ENCODE measurements around the gene PRIMA1.

Gene PRIMA1

DNA sequence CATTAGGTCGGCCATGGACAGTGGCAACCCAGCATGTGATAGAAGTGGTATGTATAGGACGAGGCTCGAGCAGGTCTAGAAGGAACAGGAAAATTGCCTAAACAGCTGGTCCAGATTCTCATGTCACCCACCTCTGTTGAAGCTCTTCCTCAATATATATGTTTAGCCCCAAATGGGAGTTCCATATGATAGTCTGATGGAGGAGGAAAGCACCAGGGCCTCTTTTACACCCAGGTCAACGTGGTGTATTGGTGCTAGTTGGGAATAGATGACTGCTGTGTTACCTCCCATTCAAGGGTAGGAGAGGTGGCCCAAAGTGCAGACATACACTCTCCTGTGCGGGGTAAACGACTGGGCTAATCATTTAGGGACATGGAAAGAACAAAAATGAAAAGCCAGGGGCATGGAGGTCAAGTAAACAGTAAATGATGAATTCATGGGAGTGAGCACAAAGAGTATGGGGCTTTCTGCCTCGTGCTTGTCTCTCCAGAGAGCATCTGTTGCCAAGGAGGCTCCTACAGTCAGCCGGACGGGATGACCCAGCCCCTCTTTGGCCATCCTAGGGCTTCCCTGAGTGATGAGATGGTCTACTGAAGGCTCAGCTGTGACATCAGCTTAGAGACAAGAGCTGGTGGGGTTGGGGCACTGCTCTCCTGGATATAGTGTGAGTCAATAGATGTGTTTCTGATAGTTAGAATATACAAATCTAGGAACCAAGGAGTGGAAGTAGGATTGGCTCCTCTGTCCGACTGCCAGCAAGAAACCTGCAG lies 5.5 kb upstream of the PRIMA1 start:
- no peaks in the 10 kb centered on the region for H3K36me3 ChIP-seq (ENCODE audit: control insufficient read depth, insufficient read depth, low read length, severe bottlenecking)
- H3K9ac ChIP-seq (ENCODE audit: low read length), result no peak overlapping the region
- no peaks in the 10 kb centered on the region for H3K4me1 ChIP-seq (ENCODE audit: control insufficient read depth, insufficient read depth, low read length)
- H3K4me3 ChIP-seq (ENCODE audit: low read length), result no peak overlapping the region
- H3K27me3 ChIP-seq (replicated peaks; ENCODE audit: control insufficient read depth, insufficient read depth, low read length), result peaks cover 46% of the 10 kb centered on the region
- no peak for DNase-seq (ENCODE audit: low read depth)
- no peaks in the 10 kb centered on the region for H3K9me3 ChIP-seq (ENCODE audit: control insufficient read depth, low read length)

DNA sequence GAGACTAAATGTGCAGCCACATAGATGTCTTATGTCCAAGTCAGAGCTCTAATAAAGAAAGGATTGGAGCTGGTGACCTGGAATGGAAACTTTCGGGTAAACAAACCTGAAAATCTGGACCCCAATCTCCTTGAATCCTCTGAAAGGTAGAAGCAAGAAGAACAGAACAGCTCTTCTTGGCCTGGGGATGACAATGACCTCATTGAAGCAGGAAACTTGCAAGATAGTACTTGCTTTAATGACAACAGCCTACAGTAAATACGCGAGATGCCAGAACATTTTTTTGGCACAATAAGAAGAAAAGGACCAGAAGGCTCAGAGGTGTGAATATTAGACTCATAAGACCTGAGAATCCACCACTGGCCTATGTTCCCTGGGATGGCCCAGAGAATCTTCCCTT lies 4.1 kb upstream of the PRIMA1 start:
- DNase-seq (ENCODE audit: low read depth), result no peak
- no peaks in the 10 kb centered on the region for H3K9me3 ChIP-seq (ENCODE audit: control insufficient read depth, low read length)
- peaks cover 54% of the 10 kb centered on the region for H3K27me3 ChIP-seq (replicated peaks; ENCODE audit: control insufficient read depth, insufficient read depth, low read length)
- H3K4me3 ChIP-seq (ENCODE audit: low read length), result no peak overlapping the region
- no peaks in the 10 kb centered on the region for H3K4me1 ChIP-seq (ENCODE audit: control insufficient read depth, insufficient read depth, low read length)
- H3K36me3 ChIP-seq (ENCODE audit: control insufficient read depth, insufficient read depth, low read length, severe bottlenecking), result no peaks in the 10 kb centered on the region
- no peak overlapping the region for H3K9ac ChIP-seq (ENCODE audit: low read length)

DNA sequence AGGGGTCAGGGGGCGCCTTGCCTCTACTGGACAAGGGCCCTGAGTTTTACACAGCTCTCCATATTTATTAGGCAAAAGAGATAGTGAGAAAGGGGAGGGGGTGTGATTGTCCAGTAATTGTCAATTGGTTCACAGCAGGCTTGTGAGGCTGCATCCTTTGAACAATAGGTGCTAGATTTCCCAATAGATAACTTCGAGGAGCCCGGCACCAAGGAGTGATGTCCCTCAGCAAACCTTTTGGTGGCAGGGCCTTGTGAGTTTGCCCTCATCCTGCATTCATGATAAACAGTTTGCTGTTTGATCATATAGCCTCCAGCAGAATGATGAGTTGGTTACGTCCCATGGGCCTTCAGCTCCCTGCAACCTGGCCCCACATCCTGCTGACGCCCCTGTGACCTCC lies 2.7 kb upstream of the PRIMA1 start:
- Histone ChIP-seq H3K9me3 (ENCODE audit: control insufficient read depth, low read length) (no peaks in the 10 kb centered on the region), H3K36me3 (ENCODE audit: control insufficient read depth, insufficient read depth, low read length, severe bottlenecking) (no peaks in the 10 kb centered on the region), H3K27me3 (replicated peaks; ENCODE audit: control insufficient read depth, insufficient read depth, low read length) (peaks cover 59% of the 10 kb centered on the region), H3K4me3 (ENCODE audit: low read length) (no peak overlapping the region), H3K4me1 (ENCODE audit: control insufficient read depth, insufficient read depth, low read length) (no peaks in the 10 kb centered on the region), H3K9ac (ENCODE audit: low read length) (no peak overlapping the region)
- no peak for DNase-seq (ENCODE audit: low read depth)

DNA sequence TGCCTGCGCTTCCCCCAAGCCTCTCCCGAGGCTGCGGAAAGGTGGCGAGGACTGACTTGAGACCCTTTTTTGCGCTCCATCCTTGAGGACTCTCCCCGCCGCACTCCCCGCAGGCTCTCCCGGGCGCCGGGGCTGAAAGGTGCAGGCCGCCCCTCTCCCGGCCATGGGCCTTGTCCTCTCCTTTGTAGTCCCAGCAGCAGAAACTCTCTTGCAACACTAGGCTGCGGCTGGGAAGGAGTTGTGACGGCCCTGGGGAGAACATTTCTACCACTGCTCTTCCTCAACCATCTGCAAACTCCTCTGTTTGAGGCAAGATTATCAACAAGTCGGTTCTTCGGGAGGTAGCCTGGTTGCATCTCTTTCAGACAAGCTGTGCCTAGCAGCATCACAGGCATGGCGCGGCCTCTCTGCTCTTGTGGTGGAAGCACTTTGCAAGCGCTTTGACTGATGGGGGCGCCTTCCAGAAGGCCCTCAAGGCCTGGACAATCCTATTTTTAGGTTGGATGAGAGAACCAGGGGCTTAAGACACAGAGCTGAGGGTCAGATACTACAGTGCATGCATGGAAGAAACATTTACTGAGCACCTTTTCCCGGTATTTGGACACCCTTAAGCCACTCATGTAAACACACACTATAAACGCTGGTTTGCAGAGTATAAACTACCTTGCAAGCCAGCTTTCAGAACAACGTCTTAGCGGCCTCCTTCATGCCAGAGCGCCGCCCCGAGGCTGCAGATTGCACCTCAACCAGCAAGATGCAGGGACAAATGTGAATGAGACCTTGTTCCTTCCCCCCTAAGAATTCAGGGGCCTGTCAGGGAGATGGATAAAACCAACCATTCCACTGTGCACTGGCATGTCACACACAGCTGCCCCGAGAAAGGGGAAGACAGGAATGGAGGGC lies 1.2 kb upstream of the PRIMA1 start:
- Histone ChIP-seq H3K27me3 (replicated peaks; ENCODE audit: control insufficient read depth, insufficient read depth, low read length) (peaks cover 66% of the 10 kb centered on the region), H3K9me3 (ENCODE audit: control insufficient read depth, low read length) (no peaks in the 10 kb centered on the region), H3K36me3 (ENCODE audit: control insufficient read depth, insufficient read depth, low read length, severe bottlenecking) (no peaks in the 10 kb centered on the region), H3K4me3 (ENCODE audit: low read length) (peak overlapping the region; percentile 62), H3K4me1 (ENCODE audit: control insufficient read depth, insufficient read depth, low read length) (no peaks in the 10 kb centered on the region), H3K9ac (ENCODE audit: low read length) (no peak overlapping the region)
- DNase-seq (ENCODE audit: low read depth), result no peak

DNA sequence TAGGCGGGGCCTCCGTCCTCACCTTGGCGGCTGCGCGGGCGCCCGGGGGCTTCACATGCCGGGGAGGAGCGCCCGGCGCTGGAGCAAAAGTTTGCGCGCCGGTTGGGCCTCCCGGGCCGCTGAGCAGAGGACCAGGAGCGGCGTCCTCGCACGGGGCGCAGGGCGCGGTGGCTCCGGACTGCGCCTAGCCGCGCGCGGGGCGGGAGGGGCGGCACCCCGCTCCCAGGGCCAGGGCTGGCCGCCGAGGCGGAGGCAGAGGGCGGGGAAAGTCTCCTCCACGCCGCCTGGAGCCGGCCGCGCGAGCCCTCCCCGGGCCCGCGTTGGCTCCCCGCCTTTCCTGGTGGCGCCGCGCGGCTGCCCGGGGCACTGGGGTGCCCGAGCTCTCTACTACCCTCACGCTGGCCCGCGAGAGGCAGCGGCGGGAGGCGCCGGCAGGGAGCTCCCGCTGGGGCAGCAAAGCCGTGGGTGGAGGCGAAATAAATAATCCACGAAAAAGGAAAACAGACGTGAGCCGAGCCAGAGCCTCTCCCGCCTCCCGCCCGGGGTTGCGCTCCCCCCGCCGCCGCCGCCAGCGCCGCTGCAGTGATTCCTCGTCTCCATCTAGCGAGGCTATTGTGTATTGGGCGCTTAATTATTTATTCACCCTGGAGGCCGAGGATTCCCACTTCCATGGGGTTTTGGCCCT lies 400 bp upstream of the PRIMA1 start:
- no peak overlapping the region for H3K9ac ChIP-seq (ENCODE audit: low read length)
- no peaks in the 10 kb centered on the region for H3K36me3 ChIP-seq (ENCODE audit: control insufficient read depth, insufficient read depth, low read length, severe bottlenecking)
- peak; percentile 31 for DNase-seq (ENCODE audit: low read depth)
- H3K4me3 ChIP-seq (ENCODE audit: low read length), result peak overlapping the region; percentile 62
- H3K9me3 ChIP-seq (ENCODE audit: control insufficient read depth, low read length), result no peaks in the 10 kb centered on the region
- peaks cover 65% of the 10 kb centered on the region for H3K27me3 ChIP-seq (replicated peaks; ENCODE audit: control insufficient read depth, insufficient read depth, low read length)
- H3K4me1 ChIP-seq (ENCODE audit: control insufficient read depth, insufficient read depth, low read length), result no peaks in the 10 kb centered on the region

DNA sequence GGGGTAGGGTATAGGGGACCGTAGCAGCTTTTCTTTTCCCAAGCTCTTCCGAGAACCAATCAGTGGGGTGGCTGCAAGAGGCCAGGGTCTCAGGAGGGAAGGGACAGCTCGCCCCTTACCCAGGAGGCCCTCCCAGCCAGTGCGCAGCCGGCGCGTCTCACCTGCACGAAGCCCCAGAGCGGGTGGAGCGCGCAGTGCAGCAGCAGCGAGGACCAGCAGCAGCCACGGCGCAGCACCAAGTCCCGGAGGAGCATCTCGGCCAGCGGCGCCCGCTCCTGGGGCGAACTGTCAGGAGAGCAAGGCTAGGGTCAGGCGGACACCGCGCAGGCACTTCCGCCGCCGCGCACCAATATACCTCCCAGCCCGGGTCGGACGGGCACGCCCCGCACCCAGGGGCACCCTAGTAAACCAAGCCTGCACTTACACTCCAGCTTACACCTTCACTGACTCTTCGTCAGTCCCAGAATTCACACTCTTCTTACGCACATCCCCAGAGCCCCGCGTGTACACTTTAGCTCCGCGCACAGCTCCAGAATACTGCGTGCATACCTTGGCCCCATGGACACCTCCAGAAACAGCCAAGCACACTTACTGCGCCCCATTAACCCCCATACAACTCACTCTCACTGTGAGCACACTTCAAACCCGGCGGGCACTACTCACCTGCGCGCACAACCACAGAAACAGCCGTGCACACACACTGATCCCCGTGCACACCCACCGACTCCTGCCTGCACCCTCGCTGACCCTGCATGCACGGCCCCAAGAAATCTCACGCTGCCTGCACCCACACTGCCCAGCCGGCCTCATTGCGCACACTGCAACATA lies 606 bp downstream of the PRIMA1 start:
- no peaks in the 10 kb centered on the region for H3K9me3 ChIP-seq (ENCODE audit: control insufficient read depth, low read length)
- H3K27me3 ChIP-seq (replicated peaks; ENCODE audit: control insufficient read depth, insufficient read depth, low read length), result peaks cover 70% of the 10 kb centered on the region
- no peak overlapping the region for H3K4me3 ChIP-seq (ENCODE audit: low read length)
- H3K4me1 ChIP-seq (ENCODE audit: control insufficient read depth, insufficient read depth, low read length), result no peaks in the 10 kb centered on the region
- no peaks in the 10 kb centered on the region for H3K36me3 ChIP-seq (ENCODE audit: control insufficient read depth, insufficient read depth, low read length, severe bottlenecking)
- no peak overlapping the region for H3K9ac ChIP-seq (ENCODE audit: low read length)
- no peak for DNase-seq (ENCODE audit: low read depth)

DNA sequence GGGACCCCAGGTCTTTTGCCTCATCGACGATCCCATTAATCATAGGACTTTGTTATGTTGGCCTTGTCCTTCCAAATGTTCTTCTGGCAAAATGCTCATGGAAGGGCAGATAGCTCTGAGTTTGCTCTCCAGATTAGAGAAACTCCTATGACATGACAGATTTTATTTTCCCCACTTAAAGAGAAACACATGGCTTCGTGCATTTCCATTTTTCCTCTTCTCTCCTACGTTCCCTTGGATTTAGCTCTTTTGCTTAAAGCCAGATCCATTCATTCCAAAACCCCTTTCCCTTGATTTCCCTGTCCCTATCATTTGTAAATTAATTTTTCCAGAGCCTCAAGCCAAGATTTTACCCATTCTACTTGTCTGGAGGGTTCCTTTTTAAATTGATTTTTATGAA lies 2.9 kb downstream of the PRIMA1 start:
- Histone ChIP-seq H3K27me3 (replicated peaks; ENCODE audit: control insufficient read depth, insufficient read depth, low read length) (peaks cover 64% of the 10 kb centered on the region), H3K36me3 (ENCODE audit: control insufficient read depth, insufficient read depth, low read length, severe bottlenecking) (no peaks in the 10 kb centered on the region), H3K4me1 (ENCODE audit: control insufficient read depth, insufficient read depth, low read length) (no peaks in the 10 kb centered on the region), H3K9me3 (ENCODE audit: control insufficient read depth, low read length) (no peaks in the 10 kb centered on the region), H3K4me3 (ENCODE audit: low read length) (no peak overlapping the region), H3K9ac (ENCODE audit: low read length) (no peak overlapping the region)
- no peak for DNase-seq (ENCODE audit: low read depth)

DNA sequence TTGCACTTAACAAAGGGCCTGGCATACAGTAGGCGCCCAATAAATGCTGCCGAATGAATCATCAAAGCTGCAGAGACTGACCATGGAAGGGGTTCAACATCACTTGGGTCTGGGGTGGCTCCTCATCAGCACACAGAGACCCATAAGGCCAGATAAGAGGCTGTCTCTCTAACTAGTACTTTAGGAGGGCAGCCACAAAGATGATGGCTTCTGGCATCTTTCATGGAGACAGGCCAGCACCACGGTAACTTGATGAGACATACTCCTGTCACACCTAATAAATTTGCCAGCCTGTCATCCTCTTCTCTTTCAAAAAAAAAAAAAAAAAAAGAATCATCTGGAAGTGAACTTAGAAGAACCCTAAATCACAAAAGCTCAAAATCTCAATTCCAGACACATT lies 3.4 kb downstream of the PRIMA1 start:
- no peaks in the 10 kb centered on the region for H3K4me1 ChIP-seq (ENCODE audit: control insufficient read depth, insufficient read depth, low read length)
- no peak overlapping the region for H3K4me3 ChIP-seq (ENCODE audit: low read length)
- no peaks in the 10 kb centered on the region for H3K9me3 ChIP-seq (ENCODE audit: control insufficient read depth, low read length)
- no peaks in the 10 kb centered on the region for H3K36me3 ChIP-seq (ENCODE audit: control insufficient read depth, insufficient read depth, low read length, severe bottlenecking)
- H3K9ac ChIP-seq (ENCODE audit: low read length), result no peak overlapping the region
- peaks cover 59% of the 10 kb centered on the region for H3K27me3 ChIP-seq (replicated peaks; ENCODE audit: control insufficient read depth, insufficient read depth, low read length)
- no peak for DNase-seq (ENCODE audit: low read depth)

DNA sequence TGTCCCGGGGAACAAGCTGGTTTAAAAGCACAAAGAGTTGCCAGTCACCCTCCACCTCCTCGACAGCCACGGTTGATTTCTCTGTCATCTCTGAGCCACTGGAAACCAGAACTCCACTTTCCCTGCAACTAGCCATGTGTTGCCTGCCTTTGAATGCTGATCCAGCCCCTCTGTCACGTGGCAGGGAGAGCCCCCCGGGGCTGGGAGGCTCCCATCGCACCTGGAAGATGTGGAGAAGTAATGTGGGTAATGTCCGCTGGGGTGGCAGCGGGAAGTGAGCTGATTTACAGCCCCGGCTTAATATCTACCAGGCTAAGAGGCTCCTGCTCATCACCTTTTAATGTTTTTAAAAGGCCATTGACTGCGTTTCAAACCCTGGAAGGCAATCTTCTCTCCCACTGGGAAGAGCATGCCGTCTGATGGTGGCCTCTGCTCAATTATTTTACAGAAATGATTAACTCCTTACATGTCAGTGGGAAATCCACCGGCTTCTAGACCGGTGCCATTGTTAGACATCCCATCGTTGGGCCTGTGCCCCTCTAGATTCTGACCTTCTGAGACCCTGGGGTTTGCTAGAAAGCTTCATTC lies 7.4 kb downstream of the PRIMA1 start:
- Histone ChIP-seq H3K4me1 (ENCODE audit: control insufficient read depth, insufficient read depth, low read length) (no peaks in the 10 kb centered on the region), H3K4me3 (ENCODE audit: low read length) (no peak overlapping the region), H3K9me3 (ENCODE audit: control insufficient read depth, low read length) (no peaks in the 10 kb centered on the region), H3K9ac (ENCODE audit: low read length) (no peak overlapping the region), H3K27me3 (replicated peaks; ENCODE audit: control insufficient read depth, insufficient read depth, low read length) (peaks cover 32% of the 10 kb centered on the region), H3K36me3 (ENCODE audit: control insufficient read depth, insufficient read depth, low read length, severe bottlenecking) (no peaks in the 10 kb centered on the region)
- no peak for DNase-seq (ENCODE audit: low read depth)

DNA sequence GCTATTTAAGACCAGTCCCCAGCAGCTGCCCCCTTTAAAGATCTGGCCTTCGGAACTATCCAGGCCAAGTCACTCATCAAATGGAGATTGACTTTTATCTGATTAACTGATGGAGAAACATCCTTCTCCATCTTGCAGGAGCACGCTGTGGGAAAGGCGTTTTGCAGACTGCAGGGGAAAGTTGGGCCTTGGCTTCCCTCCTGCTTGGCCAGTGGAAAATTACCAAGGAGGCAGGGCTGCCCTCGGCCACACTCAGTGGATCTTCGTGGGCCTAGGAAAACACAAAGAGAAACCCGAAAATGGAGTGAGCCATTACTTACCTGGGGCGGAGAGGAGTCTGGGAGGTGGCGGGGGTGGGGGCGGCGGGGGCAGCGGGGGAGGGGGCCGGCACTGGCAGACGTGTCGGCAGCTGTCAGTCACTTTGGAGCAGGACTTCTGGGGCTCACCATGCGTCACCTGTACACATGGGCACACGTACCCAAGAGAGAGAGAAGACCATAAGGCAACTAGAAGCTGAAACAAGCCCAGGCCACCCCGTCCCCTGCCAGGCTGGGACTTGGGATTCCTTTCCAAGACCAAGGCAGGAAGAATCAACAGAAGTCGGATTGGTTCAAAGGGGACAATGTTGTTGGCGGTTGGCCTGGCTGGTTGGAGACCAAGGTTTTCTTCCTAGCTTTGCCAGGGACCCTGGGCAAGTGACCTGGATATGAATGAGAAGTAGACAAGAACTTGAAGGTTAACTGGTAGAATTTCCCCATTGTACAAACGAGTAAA lies 9.2 kb downstream of the PRIMA1 start:
- Histone ChIP-seq H3K4me3 (ENCODE audit: low read length) (no peak overlapping the region), H3K36me3 (ENCODE audit: control insufficient read depth, insufficient read depth, low read length, severe bottlenecking) (no peaks in the 10 kb centered on the region), H3K9ac (ENCODE audit: low read length) (no peak overlapping the region), H3K4me1 (ENCODE audit: control insufficient read depth, insufficient read depth, low read length) (no peaks in the 10 kb centered on the region), H3K27me3 (replicated peaks; ENCODE audit: control insufficient read depth, insufficient read depth, low read length) (peaks cover 13% of the 10 kb centered on the region), H3K9me3 (ENCODE audit: control insufficient read depth, low read length) (no peaks in the 10 kb centered on the region)
- DNase-seq (ENCODE audit: low read depth), result no peak

All from adipocyte (in vitro differentiated cells).